Left ventricle myocardium superior (tissue), 1 donor: ENCODE results near the gene CAPG. TPM values are rescaled to one million over a fixed set of nuclear protein-coding genes. Genes with fewer than 3 reads are reported as not detected.
"Not testable (repeated sequence)": the region's sequence is repeated elsewhere in the genome, so short reads cannot be mapped to it uniquely, and the experiment has no call there.

ENCODE experiments used
- ATAC-seq: fragments of 200-7000 bp; cut with Tn5 transposase; one replicate; pipeline ENCODE4 v1.9.1; 2020; ENCODE audit warnings: mild to moderate bottlenecking, moderate library complexity
- DNase-seq: peaks from one replicate; pipeline ENCODE4 v3.0.0-alpha.2; 2020
- intact Hi-C: fragments of 100-400 bp; cut with micrococcal nuclease; formaldehyde crosslinking; loops from one replicate; pipeline ENCODE4 v1.11.0; 2022
- total RNA-seq: library from RNA; stranded (reverse); fragmentation: NEBNext Ultra II Directional; extraction: Animal tissue kit (Norgen Biotek cat#: 25700); gene quantifications from one replicate; pipeline ENCODE4 v1.2.1, GENCODE V29; 2021
- donor health status: DM: no; HTN: yes; CAD: no; lungs with severe emphysema.

Gene CAPG
- total RNA-seq, 1 donor from 2014 or later, result 6.1 TPM

- intact Hi-C loops, result no loop called here
- DNase-seq (no peak), ATAC-seq (no peak)
These were observed 15.4 kb upstream of the CAPG start for GRCh38 chr2:85425588-85425987.

- intact Hi-C loops, result no loop called here
These were observed 13.4 kb upstream of the CAPG start for GRCh38 chr2:85423525-85423924.

GRCh38 chr2:85422072-85422457, 11.9 kb upstream of the CAPG start:
- DNase-seq (no peak), ATAC-seq (no peak)
- intact Hi-C loops, result no loop called here

More at GRCh38 chr2:85423525-85423924, 13.4 kb upstream of the CAPG start:
- ATAC-seq, result no peak
- DNase-seq, result no peak

- peak; percentile 0 for ATAC-seq
- no peak for DNase-seq
- intact Hi-C loops, result no loop called here
These were observed 11.3 kb upstream of the CAPG start for GRCh38 chr2:85421260-85422071.

- ATAC-seq (peak; percentile 81), DNase-seq (peak; percentile 94)
- intact Hi-C loops, result loop anchor here (1.0 kb wide), 1 partner anchor 132 kb away; no protein-coding TSS in a partner anchor
These were observed 10.5 kb upstream of the CAPG start for GRCh38 chr2:85420536-85421259.

GRCh38 chr2:85419009-85419675, 9.0 kb upstream of the CAPG start:
- ATAC-seq, result no peak
- intact Hi-C loops, result no loop called here
- peak; percentile 40 for DNase-seq

- intact Hi-C loops, result no loop called here
- peak; percentile 93 for DNase-seq
- peak; percentile 76 for ATAC-seq
These were observed 8.2 kb upstream of the CAPG start, which contains the start of gene SH2D6 for GRCh38 chr2:85418132-85419008. Gene SH2D6, plus strand, starts transcription at chr2:85418714. Its CDS starts 10,752 bp downstream, at chr2:85429466.

- DNase-seq (no peak), ATAC-seq (no peak)
- intact Hi-C loops, result no loop called here
These were observed 5.9 kb upstream of the CAPG start for GRCh38 chr2:85415980-85416650.

GRCh38 chr2:85414761-85415553, 4.8 kb upstream of the CAPG start:
- intact Hi-C loops, result no loop called here
- DNase-seq (no peak), ATAC-seq (no peak)

- intact Hi-C loops, DNase-seq, ATAC-seq: not testable (repeated sequence)
These were observed 4.2 kb upstream of the CAPG start for GRCh38 chr2:85414421-85414759.

- peak; percentile 21 for ATAC-seq
- DNase-seq, result peak; percentile 51
- intact Hi-C loops, result no loop called here
These were observed 3.6 kb upstream of the CAPG start for GRCh38 chr2:85413592-85414420.

- DNase-seq, result no peak
- ATAC-seq, result no peak
- intact Hi-C loops, result no loop called here
These were observed 1.2 kb upstream of the CAPG start for GRCh38 chr2:85411405-85411748.

GRCh38 chr2:85410584-85411404, 628 bp upstream of the CAPG start:
- no peak for DNase-seq
- intact Hi-C loops, result no loop called here
- ATAC-seq, result no peak

GRCh38 chr2:85405201-85406059, 4.7 kb downstream of the CAPG start:
- peak; percentile 67 for ATAC-seq
- peak; percentile 59 for DNase-seq
- intact Hi-C loops, result no loop called here

GRCh38 chr2:85401844-85402243, 8.3 kb downstream of the CAPG start:
- ATAC-seq (no peak), DNase-seq (no peak)
- intact Hi-C loops, result no loop called here
